NB4 (cell line): ENCODE measurements around the gene DYNLT1.
"Not testable (repeated sequence)": the region's sequence is repeated elsewhere in the genome, so short reads cannot be mapped to it uniquely, and the experiment has no call there.

ENCODE experiments used
- DNase-seq: peaks from one replicate; pipeline ENCODE4 v3.0.0; 2010; ENCODE audit warnings: low read depth
- H3K4me3 ChIP-seq: one replicate; pipeline ENCODE4 v1.5.1; 2011; ENCODE audit warnings: mild to moderate bottlenecking, low read depth, low read length, moderate library complexity
- MYC ChIP-seq: IDR thresholded peaks from 2 replicates; pipeline ENCODE4 v1.6.1; 2011; ENCODE audit warnings: low read depth, low read length
- POLR2A ChIP-seq: IDR thresholded peaks from 2 replicates; pipeline ENCODE4 v1.6.1; 2011; ENCODE audit warnings: mild to moderate bottlenecking; ENCODE audit not compliant: insufficient read length; ENCODE audit errors: extremely low read depth
- TF ChIP-seq, protein P1 (sequence below): IDR thresholded peaks from 2 replicates; pipeline ENCODE4 v1.6.1; 2011; ENCODE audit warnings: low read depth, low read length
- TF ChIP-seq, protein P2 (sequence below): IDR thresholded peaks from one replicate; pipeline ENCODE4 v1.5.1; 2012; ENCODE audit warnings: low read depth, low read length

DYNLT1 gene

DNA sequence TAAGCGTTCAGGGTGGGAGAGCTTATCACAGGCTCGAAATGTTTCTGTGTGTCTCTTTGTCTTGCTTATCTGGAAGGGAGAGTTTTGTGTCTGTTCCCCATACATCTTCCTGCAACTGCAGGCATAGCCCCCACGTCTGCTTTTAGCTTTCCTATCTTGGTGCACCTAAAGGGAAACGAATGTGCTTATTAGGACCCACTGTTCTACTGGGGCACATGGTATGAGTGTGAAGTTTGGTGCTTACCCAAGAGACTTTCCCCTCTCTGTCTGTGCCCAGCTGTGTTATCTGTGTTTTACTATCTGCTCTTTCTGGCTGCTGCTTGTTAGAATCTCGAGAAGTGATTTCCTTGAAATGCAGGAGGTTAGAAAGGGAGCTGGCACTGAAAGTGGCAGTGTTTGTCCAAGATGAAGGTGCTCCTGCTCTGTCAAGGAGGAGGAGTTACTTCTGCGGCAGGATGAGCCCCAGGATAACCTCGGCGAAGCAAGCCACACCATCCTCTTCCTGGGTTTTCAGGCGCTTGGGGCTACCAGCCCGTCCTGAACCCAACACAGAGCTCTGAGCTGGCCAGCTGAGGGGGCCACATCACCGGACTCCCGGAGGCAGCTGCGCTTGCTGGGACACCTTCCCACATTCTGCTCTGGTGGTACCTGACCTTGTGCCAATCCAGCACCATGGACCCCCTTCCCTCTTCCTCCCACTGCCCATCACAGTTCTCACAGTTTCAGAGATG lies 23.4 kb downstream of the DYNLT1 start:
- H3K4me3 ChIP-seq, result no peak overlapping the region
- TF ChIP-seq, protein P1, sequence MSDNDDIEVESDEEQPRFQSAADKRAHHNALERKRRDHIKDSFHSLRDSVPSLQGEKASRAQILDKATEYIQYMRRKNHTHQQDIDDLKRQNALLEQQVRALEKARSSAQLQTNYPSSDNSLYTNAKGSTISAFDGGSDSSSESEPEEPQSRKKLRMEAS, result no peak
- no peak for TF ChIP-seq MYC
- TF ChIP-seq POLR2A, result no peak
- TF ChIP-seq, protein P2, sequence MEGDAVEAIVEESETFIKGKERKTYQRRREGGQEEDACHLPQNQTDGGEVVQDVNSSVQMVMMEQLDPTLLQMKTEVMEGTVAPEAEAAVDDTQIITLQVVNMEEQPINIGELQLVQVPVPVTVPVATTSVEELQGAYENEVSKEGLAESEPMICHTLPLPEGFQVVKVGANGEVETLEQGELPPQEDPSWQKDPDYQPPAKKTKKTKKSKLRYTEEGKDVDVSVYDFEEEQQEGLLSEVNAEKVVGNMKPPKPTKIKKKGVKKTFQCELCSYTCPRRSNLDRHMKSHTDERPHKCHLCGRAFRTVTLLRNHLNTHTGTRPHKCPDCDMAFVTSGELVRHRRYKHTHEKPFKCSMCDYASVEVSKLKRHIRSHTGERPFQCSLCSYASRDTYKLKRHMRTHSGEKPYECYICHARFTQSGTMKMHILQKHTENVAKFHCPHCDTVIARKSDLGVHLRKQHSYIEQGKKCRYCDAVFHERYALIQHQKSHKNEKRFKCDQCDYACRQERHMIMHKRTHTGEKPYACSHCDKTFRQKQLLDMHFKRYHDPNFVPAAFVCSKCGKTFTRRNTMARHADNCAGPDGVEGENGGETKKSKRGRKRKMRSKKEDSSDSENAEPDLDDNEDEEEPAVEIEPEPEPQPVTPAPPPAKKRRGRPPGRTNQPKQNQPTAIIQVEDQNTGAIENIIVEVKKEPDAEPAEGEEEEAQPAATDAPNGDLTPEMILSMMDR, result no peak
- DNase-seq, result no peak

DNA sequence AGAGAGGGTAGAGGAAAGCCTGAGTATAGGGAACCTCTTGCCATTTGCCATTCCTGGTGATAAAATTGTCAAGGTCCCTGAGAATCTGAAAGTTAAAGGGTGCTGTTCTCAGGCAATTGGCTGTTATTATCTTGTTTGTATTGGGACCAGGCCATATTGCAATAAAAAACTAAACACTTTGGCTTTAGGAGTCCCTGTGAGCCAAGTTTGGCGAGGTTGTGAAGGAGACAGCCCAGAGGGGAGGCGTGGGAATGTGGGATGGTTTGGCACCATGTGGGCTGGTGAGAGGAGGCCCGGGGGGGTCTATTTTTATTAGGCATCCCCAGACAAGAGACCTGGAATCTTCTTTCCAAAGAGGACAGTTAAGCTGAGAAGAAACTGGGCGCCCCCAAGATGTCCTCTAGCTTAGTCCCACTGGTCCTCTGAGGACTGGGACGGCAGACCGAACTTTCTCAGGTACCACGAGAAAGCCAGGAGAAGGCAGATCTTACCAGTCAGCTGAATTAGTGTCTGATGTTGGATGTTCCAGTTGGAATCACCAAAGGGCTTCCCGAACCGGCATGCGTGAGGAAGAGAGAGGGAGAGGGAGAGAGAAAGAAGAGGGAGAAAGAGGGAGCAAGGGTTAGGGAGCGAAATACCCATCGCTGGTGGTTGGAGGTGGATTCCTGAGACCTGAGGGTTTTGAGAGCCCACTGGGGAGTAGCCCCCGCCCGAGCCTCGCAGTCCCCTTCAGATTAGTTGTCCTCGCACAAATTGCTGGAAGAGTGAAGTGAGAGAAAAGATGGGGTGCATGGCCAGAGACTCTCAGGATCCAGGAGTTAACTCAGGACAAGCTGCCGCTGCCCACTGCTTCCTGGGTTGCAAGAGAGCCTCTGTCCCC lies 24.4 kb downstream of the DYNLT1 start:
- TF ChIP-seq, protein P1, result no peak
- TF ChIP-seq, protein P2, result no peak
- DNase-seq, result no peak
- H3K4me3 ChIP-seq, result no peak overlapping the region

DNA sequence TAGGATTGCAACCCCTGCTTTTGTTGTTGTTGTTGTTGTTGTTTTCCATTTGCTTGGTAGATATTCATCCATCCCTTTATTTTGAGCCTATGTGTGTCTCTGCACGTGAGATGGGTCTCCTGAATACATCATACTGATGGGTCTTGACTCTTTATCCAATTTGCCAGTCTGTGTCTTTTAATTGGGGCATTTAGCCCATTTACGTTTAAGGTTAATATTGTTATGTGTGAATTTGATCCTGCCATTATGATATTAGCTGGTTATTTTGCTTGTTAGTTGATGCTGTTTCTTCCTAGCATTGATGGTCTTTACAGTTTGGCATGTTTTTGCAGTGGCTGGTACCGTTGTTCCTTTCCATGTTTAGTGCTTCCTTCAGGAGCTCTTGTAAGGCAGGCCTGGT lies 26.3 kb downstream of the DYNLT1 start:
- DNase-seq, result not testable (repeated sequence)

DNA sequence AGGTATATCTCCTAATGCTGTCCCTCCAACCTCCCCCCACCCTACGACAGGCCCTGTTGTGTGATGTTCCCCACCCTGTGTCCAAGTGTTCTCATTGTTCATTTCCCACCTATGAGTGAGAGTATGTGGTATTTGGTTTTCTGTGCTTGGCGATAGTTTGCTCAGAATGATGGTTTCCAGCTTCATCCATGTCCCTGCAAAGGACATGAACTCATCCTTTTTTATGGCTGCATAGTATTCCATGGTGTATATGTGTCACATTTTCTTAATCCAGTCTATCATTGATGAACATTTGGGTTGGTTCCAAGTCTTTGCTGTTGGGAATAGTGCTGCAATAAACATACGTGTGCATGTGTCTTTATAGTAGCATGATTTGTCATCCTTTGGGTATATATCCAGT lies 29.9 kb downstream of the DYNLT1 start:
- not testable (repeated sequence) for H3K4me3 ChIP-seq, DNase-seq

More for the DNA sequence above, 26.3 kb downstream of the DYNLT1 start:
- H3K4me3 ChIP-seq, result not testable (repeated sequence)

DNA sequence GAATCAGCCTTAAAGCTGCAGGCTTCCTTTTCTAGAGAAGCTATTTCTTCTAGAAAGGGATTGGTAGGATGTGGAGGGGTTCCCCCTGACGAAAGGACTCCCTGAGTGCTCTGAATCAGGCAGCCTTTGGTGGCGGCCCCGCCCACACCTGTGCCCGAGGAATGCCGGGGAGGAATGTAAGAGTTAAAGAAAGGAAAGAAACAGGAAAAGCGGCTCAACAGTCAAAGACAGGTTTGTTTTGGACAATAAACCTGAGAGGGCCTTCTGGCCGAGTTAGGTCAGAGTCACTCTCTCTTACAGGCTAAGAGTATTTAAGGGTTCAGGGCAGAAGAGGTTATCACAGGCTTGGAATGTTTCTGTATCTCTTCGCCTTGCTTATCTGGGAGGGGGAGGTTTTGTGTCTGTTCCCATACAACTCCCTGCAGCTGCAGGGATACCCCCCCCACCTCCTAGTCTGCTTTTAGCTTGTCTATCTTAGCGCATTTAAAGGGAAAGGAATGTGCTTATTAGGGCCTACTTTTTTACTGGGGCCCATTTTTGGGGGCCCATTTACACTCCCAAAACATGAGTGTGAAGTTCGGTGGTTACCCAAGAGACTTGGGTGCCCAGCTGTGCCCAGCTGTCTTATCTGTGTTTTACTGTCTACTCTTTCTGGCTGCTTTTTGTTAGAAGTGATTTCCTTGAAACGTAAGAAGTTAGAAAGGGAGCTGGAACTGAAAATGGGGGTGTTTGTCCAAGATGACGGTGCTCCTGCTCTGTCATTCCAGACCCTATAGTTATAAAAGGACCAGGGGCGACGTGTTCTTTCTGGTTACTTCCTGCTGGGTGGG lies 32.8 kb downstream of the DYNLT1 start:
- TF ChIP-seq MYC, result no peak
- TF ChIP-seq, protein P2, result no peak
- TF ChIP-seq, protein P1, result no peak
- TF ChIP-seq POLR2A, result no peak
- no peak for DNase-seq
- no peak overlapping the region for H3K4me3 ChIP-seq

DNA sequence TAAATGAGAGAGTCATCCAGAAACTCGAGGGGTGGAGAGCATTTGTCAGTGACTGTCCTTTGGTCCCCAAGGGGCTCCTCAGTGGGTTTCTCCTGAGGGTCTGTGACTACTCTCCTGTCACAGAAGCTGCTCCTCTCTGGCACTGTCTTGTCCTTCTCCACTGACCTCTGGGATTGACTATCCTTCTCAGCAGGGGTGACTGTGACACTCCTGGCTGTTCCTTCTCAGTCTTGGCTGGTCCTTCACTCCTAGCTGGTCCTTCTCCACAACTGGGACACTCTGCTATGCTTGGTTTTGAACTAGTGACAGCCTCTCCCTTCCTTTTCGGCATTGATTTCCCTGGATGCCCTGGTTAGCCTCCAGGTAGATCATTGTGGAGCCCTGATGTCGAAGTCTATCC lies 33.5 kb downstream of the DYNLT1 start:
- no peak for DNase-seq
- TF ChIP-seq MYC (no peak), POLR2A (no peak)
- TF ChIP-seq, protein P1, result no peak
- no peak overlapping the region for H3K4me3 ChIP-seq

DNA sequence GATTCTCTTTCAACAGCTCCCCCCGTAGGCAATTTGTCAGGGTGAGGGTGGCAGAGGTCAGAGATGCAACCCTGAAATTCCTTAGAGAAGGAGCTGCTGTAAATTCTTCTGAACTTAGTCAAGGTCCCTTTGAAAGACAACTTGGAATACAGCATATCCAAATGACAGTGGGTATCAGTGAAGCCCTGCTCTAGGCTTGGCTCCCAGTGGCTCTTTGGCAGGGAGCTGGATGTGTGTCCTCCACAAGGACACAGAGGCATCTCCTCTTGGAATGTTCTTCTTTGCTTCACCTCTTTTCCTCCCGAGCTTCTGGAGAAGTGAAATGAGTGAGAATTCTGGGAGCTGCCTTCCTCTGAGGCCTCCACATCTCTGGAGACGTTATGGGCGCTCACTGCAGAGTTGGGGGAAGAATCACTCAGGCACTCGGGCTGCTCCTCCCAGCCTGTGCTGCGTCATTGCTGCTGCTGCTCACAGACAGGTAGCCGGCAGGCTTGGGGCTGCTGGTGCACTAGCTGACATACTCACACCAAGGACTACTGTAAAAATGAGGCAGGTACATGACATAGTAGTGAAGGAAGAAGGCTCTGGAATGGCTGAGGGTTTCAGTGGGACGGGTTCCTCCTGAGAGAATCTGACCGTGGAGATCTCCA lies 34.1 kb downstream of the DYNLT1 start:
- no peak for DNase-seq
- TF ChIP-seq POLR2A (no peak), MYC (no peak)
- TF ChIP-seq, protein P2, result no peak
- TF ChIP-seq, protein P1, result no peak

More for the DNA sequence above, 34.1 kb downstream of the DYNLT1 start:
- H3K4me3 ChIP-seq, result no peak overlapping the region
